ENCODE data around the gene SNX9. TPM values are rescaled to one million over a fixed set of nuclear protein-coding genes. Genes with fewer than 3 reads are reported as not detected.
"Not testable (repeated sequence)": the region's sequence is repeated elsewhere in the genome, so short reads cannot be mapped to it uniquely, and the experiment has no call there.

The SNX9 gene
- total and polyA plus RNA-seq, 2 donors (not counting 1 experiment from before 2014, with no cell fraction given), result 10.0 to 50.7 TPM

DNA sequence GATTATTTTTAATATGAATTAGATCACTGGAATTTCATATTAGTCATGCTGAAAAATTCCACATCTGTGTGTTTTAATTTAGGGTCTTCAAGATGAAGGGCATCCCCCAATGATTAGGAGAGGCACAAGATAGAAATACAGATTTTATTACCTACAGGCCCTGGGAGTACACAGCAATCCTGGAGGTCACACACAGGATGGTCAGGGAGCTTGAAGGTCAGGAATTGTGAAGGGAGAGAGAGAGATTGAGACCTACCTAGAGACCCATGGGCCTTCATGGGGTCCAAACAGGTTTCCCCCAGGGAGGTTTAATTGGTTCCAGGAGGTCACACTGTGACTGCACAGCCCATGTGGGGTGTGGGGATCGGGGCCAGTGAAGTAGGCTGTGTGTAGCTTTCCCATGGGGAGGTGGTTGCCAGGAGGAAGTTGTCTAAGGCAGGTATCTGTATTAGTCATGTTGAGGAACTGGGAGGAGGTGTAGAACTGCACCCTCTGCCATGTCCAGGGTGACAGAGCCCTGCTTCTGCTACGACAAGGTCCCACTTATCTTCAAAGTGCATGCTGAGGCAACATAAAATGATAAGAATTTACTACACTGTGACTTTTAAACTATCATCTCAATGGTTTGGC lies 18.3 kb downstream of the SNX9 start:
- ATAC-seq (ENCODE audit: low read depth), result peak; percentile 95
- no peak for TF ChIP-seq EZH2 (IDR thresholded peaks at IDR 0.05; ENCODE audit: borderline replicate concordance, insufficient read depth, low read depth, low read length, poor library complexity, severe bottlenecking)
- TF ChIP-seq, protein P1, sequence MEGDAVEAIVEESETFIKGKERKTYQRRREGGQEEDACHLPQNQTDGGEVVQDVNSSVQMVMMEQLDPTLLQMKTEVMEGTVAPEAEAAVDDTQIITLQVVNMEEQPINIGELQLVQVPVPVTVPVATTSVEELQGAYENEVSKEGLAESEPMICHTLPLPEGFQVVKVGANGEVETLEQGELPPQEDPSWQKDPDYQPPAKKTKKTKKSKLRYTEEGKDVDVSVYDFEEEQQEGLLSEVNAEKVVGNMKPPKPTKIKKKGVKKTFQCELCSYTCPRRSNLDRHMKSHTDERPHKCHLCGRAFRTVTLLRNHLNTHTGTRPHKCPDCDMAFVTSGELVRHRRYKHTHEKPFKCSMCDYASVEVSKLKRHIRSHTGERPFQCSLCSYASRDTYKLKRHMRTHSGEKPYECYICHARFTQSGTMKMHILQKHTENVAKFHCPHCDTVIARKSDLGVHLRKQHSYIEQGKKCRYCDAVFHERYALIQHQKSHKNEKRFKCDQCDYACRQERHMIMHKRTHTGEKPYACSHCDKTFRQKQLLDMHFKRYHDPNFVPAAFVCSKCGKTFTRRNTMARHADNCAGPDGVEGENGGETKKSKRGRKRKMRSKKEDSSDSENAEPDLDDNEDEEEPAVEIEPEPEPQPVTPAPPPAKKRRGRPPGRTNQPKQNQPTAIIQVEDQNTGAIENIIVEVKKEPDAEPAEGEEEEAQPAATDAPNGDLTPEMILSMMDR (IDR thresholded peaks at IDR 0.05), result no peak
- peak overlapping the region; percentile 26 for H3K27ac Mint-ChIP-seq

DNA sequence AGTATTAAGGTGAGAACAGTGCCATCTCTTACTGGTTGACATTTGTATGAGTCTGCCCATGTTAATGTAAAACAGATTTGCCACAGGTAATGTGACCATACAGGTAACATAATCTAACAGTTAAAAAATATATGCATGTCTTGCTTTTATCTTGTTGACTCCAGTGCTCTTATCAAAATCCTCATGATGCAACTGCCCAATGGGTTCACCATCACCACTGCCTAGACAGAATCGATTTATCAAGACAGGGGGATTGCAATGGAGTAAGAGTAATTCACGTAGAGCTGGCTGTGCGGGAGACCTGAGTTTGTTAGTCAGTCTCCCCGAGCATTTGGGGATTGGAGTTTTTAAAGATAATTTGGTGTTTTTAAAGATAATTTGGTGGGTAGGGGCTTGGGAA lies 19.2 kb downstream of the SNX9 start:
- ChIA-PET CTCF (no interaction called here), POLR2A (no interaction called here)
- Mint-ChIP-seq H3K4me3 (no peak overlapping the region), H3K4me1 (peaks cover 77% of the 10 kb centered on the region), H3K27ac (no peak overlapping the region), H3K9me3 (ENCODE audit: insufficient read depth) (no peaks in the 10 kb centered on the region), H3K27me3 (no peaks in the 10 kb centered on the region)
- TF ChIP-seq, protein P1 (IDR thresholded peaks at IDR 0.05), result no peak
- no peaks in the 10 kb centered on the region for H3K9me3 ChIP-seq (ENCODE audit: control extremely low read depth in 1 of 3, control insufficient read depth in 2 of 3, insufficient read depth in 1 of 3, low read length in 2 of 3)
- no peaks in the 10 kb centered on the region for H3K36me3 ChIP-seq (replicated peaks in 1 of 2; ENCODE audit: control extremely low read depth in 1 of 2, control insufficient read depth in 1 of 2, extremely low read depth in 1 of 2, insufficient read depth in 2 of 2, low read length in 1 of 2)
- 100% methylated on average over 3 of the region's 4 CpGs for WGBS (ENCODE audit: insufficient coverage)
- H3K4me3 ChIP-seq (ENCODE audit: control extremely low read depth in 1 of 5, extremely low read depth in 1 of 5, insufficient read depth in 1 of 5, low read depth in 2 of 5, low read length in 4 of 5), result no peak overlapping the region
- H3K27ac ChIP-seq (ENCODE audit: low read length in 2 of 2), result no peak overlapping the region
- H4K20me1 ChIP-seq (ENCODE audit: control insufficient read depth, insufficient read depth, low read length, poor library complexity, severe bottlenecking), result peaks cover 66% of the 10 kb centered on the region
- no peak overlapping the region for H3K4me2 ChIP-seq (replicated peaks; ENCODE audit: low read depth, low read length, poor library complexity, severe bottlenecking)
- H3K79me2 ChIP-seq (ENCODE audit: control insufficient read depth, insufficient read depth, low read length), result peaks cover 97% of the 10 kb centered on the region
- H3K27me3 ChIP-seq (replicated peaks in 1 of 4; ENCODE audit: control extremely low read depth in 1 of 4, control insufficient read depth in 3 of 4, insufficient read depth in 4 of 4, low read length in 3 of 4), result no peaks in the 10 kb centered on the region
- H2AFZ ChIP-seq (ENCODE audit: insufficient read depth, low read depth, low read length, poor library complexity, severe bottlenecking), result no peak overlapping the region
- peaks cover 55 to 59% of the 10 kb centered on the region in 2 donors for H3K4me1 ChIP-seq (ENCODE audit: control insufficient read depth in 2 of 2, insufficient read depth in 2 of 2, low read length in 2 of 2)
- DNase-seq, result no peak
- no peak overlapping the region for H3K9ac ChIP-seq (ENCODE audit: low read length)
- intact Hi-C loops (cut with micrococcal nuclease), result no loop called here
- no peak for ATAC-seq (ENCODE audit: low read depth)

More for the DNA sequence above, 18.3 kb downstream of the SNX9 start:
- intact Hi-C loops (cut with micrococcal nuclease), result loop anchor here (1.0 to 2.0 kb wide), 2 partner anchors 11 to 17 kb away; no protein-coding TSS in a partner anchor
- Histone ChIP-seq H3K36me3 (replicated peaks in 1 of 2; ENCODE audit: control extremely low read depth in 1 of 2, control insufficient read depth in 1 of 2, extremely low read depth in 1 of 2, insufficient read depth in 2 of 2, low read length in 1 of 2) (no peaks in the 10 kb centered on the region), H3K27ac (ENCODE audit: low read length in 2 of 2) (no peak overlapping the region), H3K4me2 (replicated peaks; ENCODE audit: low read depth, low read length, poor library complexity, severe bottlenecking) (peak overlapping the region; percentile 59), H4K20me1 (ENCODE audit: control insufficient read depth, insufficient read depth, low read length, poor library complexity, severe bottlenecking) (peaks cover 58% of the 10 kb centered on the region), H3K4me1 (ENCODE audit: control insufficient read depth in 2 of 2, insufficient read depth in 2 of 2, low read length in 2 of 2) (peaks cover 46 to 51% of the 10 kb centered on the region in 2 donors), H3K4me3 (ENCODE audit: control extremely low read depth in 1 of 5, extremely low read depth in 1 of 5, insufficient read depth in 1 of 5, low read depth in 2 of 5, low read length in 4 of 5) (no peak overlapping the region), H3K79me2 (ENCODE audit: control insufficient read depth, insufficient read depth, low read length) (peaks cover 97% of the 10 kb centered on the region), H3K9ac (ENCODE audit: low read length) (no peak overlapping the region), H3K9me3 (ENCODE audit: control extremely low read depth in 1 of 3, control insufficient read depth in 2 of 3, insufficient read depth in 1 of 3, low read length in 2 of 3) (peaks cover 0 to 6% (median 0%) of the 10 kb centered on the region in 3 donors), H3K27me3 (replicated peaks in 1 of 4; ENCODE audit: control extremely low read depth in 1 of 4, control insufficient read depth in 3 of 4, insufficient read depth in 4 of 4, low read length in 3 of 4) (no peaks in the 10 kb centered on the region), H2AFZ (ENCODE audit: insufficient read depth, low read depth, low read length, poor library complexity, severe bottlenecking) (no peak overlapping the region)
- Mint-ChIP-seq H3K4me3 (peak overlapping the region; percentile 37), H3K4me1 (peaks cover 75% of the 10 kb centered on the region), H3K27me3 (no peaks in the 10 kb centered on the region), H3K9me3 (ENCODE audit: insufficient read depth) (no peaks in the 10 kb centered on the region)
- ChIA-PET POLR2A (no interaction called here), CTCF (interaction anchor here (1.6 kb wide), 1 partner anchor 31 kb away, joined by 8 read pairs; no protein-coding TSS in a partner anchor)
- DNase-seq, result peak; percentile 63
- WGBS (ENCODE audit: insufficient coverage), result 0% methylated on average over 1 of the region's 2 CpGs

DNA sequence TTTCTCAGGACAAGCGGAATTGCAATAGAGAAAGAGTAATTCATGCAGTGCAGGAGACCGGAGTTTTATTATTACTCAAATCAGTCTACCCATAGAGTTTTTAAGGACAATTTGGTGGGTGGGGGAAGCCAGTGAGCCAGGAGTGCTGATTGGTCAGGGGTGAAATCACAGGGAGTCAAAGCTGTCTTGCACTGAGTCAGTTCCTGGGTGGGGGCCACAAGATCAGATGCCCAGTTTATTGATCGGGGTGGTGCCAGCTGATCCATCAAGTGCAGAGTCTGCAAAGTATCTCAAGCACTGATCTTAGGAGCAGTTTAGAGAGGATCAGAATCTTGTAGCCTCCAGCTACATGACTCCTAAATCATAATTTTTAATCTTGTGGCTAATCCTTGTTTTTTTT lies 21.1 kb downstream of the SNX9 start:
- H3K9me3 Mint-ChIP-seq (ENCODE audit: insufficient read depth); ATAC-seq (ENCODE audit: low read depth); H3K4me2 ChIP-seq (replicated peaks; ENCODE audit: low read depth, low read length, poor library complexity, severe bottlenecking); H2AFZ ChIP-seq (ENCODE audit: insufficient read depth, low read depth, low read length, poor library complexity, severe bottlenecking); POLR2A ChIA-PET; H3K9ac ChIP-seq (ENCODE audit: low read length); H3K9me3 ChIP-seq (ENCODE audit: control extremely low read depth in 1 of 3, control insufficient read depth in 2 of 3, insufficient read depth in 1 of 3, low read length in 2 of 3); H3K27ac Mint-ChIP-seq; H3K27me3 Mint-ChIP-seq; H3K36me3 ChIP-seq (replicated peaks in 1 of 2; ENCODE audit: control extremely low read depth in 1 of 2, control insufficient read depth in 1 of 2, extremely low read depth in 1 of 2, insufficient read depth in 2 of 2, low read length in 1 of 2); H3K27ac ChIP-seq (ENCODE audit: low read length in 2 of 2); DNase-seq; intact Hi-C loops (cut with micrococcal nuclease); H3K27me3 ChIP-seq (replicated peaks in 1 of 4; ENCODE audit: control extremely low read depth in 1 of 4, control insufficient read depth in 3 of 4, insufficient read depth in 4 of 4, low read length in 3 of 4); H3K4me3 ChIP-seq (ENCODE audit: control extremely low read depth in 1 of 5, extremely low read depth in 1 of 5, insufficient read depth in 1 of 5, low read depth in 2 of 5, low read length in 4 of 5): not testable (repeated sequence)
- WGBS (ENCODE audit: insufficient coverage), result no CpG with 5 or more reads among the region's 3 CpGs
- peaks cover 82% of the 10 kb centered on the region for H3K4me1 Mint-ChIP-seq
- Histone ChIP-seq H3K4me1 (ENCODE audit: control insufficient read depth in 2 of 2, insufficient read depth in 2 of 2, low read length in 2 of 2) (peaks cover 63 to 65% of the 10 kb centered on the region in 2 donors), H4K20me1 (ENCODE audit: control insufficient read depth, insufficient read depth, low read length, poor library complexity, severe bottlenecking) (peaks cover 84% of the 10 kb centered on the region), H3K79me2 (ENCODE audit: control insufficient read depth, insufficient read depth, low read length) (peaks cover 97% of the 10 kb centered on the region)
- CTCF ChIA-PET, result interaction anchor here (0.7 to 3.2 kb wide), 3 partner anchors 29 to 49 kb away, joined by 4 to 26 read pairs (median 6); no protein-coding TSS in a partner anchor
- H3K4me3 Mint-ChIP-seq, result peak overlapping the region; percentile 10

Data from B cell (primary cell).